PC-9 (cell line): ENCODE results near the gene TTC38.

ENCODE experiments used
- CTCF ChIP-seq: fragments of 200-600 bp; sonication (generic); conservative IDR thresholded peaks from 2 replicates; pipeline ENCODE4 v1.6.1; 2017; ENCODE audit warnings: mixed run types, antibody characterized with exemption, mild to moderate bottlenecking, moderate library complexity
- EZH2 ChIP-seq: fragments of 200-600 bp; sonication (generic); IDR thresholded peaks from 2 replicates; pipeline ENCODE4 v1.8.0; 2017; ENCODE audit warnings: antibody characterized with exemption, low read depth

GRCh38 chr22:46339956-46340355, 72.1 kb downstream of the TTC38 start:
- TF ChIP-seq CTCF (no peak), EZH2 (no peak)
